C4-2B (cell line): ENCODE measurements around the gene KIF7.

Experiments
- ZFX ChIP-seq: fragments of 450-650 bp; IDR thresholded peaks from 2 replicates; pipeline ENCODE4 v1.6.1; 2017
- TF ChIP-seq, protein P1 (sequence below): fragments of 450-650 bp; conservative IDR thresholded peaks from 2 replicates; pipeline ENCODE4 v1.5.1; 2017; ENCODE audit warnings: mild to moderate bottlenecking

DNA sequence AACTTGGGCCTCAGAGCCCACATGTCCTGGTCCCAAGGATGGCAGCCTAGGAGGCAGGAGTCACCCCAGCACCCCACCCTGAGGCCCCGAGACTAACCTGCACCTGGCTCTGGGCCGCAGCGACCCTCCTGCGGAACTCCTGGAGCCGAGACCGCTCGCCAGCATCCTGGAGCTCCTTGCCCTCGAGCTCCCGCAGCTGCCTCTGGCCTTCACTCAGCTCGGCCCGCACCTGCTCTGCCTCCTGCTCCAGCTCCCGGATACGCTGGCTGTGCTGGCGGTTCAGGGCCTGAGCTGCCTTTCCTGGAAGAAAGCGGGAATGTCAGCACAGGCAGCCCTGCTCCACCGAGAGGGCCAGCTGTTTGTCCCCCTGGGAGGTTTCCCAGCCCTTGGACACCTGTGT lies 13.2 kb downstream of the KIF7 start:
- TF ChIP-seq, protein P1, sequence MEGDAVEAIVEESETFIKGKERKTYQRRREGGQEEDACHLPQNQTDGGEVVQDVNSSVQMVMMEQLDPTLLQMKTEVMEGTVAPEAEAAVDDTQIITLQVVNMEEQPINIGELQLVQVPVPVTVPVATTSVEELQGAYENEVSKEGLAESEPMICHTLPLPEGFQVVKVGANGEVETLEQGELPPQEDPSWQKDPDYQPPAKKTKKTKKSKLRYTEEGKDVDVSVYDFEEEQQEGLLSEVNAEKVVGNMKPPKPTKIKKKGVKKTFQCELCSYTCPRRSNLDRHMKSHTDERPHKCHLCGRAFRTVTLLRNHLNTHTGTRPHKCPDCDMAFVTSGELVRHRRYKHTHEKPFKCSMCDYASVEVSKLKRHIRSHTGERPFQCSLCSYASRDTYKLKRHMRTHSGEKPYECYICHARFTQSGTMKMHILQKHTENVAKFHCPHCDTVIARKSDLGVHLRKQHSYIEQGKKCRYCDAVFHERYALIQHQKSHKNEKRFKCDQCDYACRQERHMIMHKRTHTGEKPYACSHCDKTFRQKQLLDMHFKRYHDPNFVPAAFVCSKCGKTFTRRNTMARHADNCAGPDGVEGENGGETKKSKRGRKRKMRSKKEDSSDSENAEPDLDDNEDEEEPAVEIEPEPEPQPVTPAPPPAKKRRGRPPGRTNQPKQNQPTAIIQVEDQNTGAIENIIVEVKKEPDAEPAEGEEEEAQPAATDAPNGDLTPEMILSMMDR = no peak
- no peak for TF ChIP-seq ZFX
